OCI-LY7 (cell line): ENCODE results near the gene LINGO4. TPM values are rescaled to one million over a fixed set of nuclear protein-coding genes. Genes with fewer than 3 reads are reported as not detected.

Experiments used
- small RNA-seq: library from RNA; depleted of rRNA; stranded (forward); fragments of <200 nt; gene quantifications from one replicate; pipeline ENCODE3, GENCODE V24; 2014
- total RNA-seq, 2 experiments: library from RNA; depleted of rRNA in 1 of 2; stranded (reverse); fragments of >200 nt in 1 of 2; shearing (Covaris generic) in 1 of 2; gene quantifications; 2 replicates each; pipeline ENCODE4 v1.2.3, GENCODE V29; 2014 to 2022

Gene LINGO4
- total RNA-seq, 2 experiments from 2014 or later = not detected

Small RNA genes within 50 kb of the gene (small RNA-seq; reads per million reads assigned to genes)
- not detected for gene RF00019

Other genes starting within 250 kb of the LINGO4 start
- gene SNX27, start 193.4 kb downstream of the LINGO4 start, total RNA-seq (2014; rRNA removed; shearing (Covaris generic)) = 13.5 and 16.4 TPM in 2 replicates
- gene SNX27, start 193.4 kb downstream of the LINGO4 start, total RNA-seq (2022) = 31.6 and 32.0 TPM in 2 replicates
- not detected in 2 replicates for gene CELF3, start 88.6 kb downstream of the LINGO4 start, total RNA-seq (2014; rRNA removed; shearing (Covaris generic))
- not detected in 2 replicates for gene CELF3, start 88.6 kb downstream of the LINGO4 start, total RNA-seq (2022)
- gene RIIAD1, start 83.9 kb downstream of the LINGO4 start, total RNA-seq (2014; rRNA removed; shearing (Covaris generic)) = not detected in 2 replicates
- not detected in 2 replicates for gene RIIAD1, start 83.9 kb downstream of the LINGO4 start, total RNA-seq (2022)
- 98.6 and 101 TPM in 2 replicates for gene MRPL9, start 41.9 kb downstream of the LINGO4 start, total RNA-seq (2014; rRNA removed; shearing (Covaris generic))
- gene MRPL9, start 41.9 kb downstream of the LINGO4 start, total RNA-seq (2022) = 99.3 and 107 TPM in 2 replicates
- gene TDRKH, start 14.9 kb downstream of the LINGO4 start, total RNA-seq (2014; rRNA removed; shearing (Covaris generic)) = 7.2 and 10.2 TPM in 2 replicates
- gene TDRKH, start 14.9 kb downstream of the LINGO4 start, total RNA-seq (2022) = 21.1 and 22.8 TPM in 2 replicates
- gene RORC, start 26.4 kb upstream of the LINGO4 start, total RNA-seq (2014; rRNA removed; shearing (Covaris generic)) = not detected in 2 replicates
- not detected in 2 replicates for gene RORC, start 26.4 kb upstream of the LINGO4 start, total RNA-seq (2022)
- gene C2CD4D, start 34.4 kb upstream of the LINGO4 start, total RNA-seq (2014; rRNA removed; shearing (Covaris generic)) = not detected in 2 replicates
- not detected in 2 replicates for gene C2CD4D, start 34.4 kb upstream of the LINGO4 start, total RNA-seq (2022)
- gene THEM5, start 48.3 kb upstream of the LINGO4 start, total RNA-seq (2014; rRNA removed; shearing (Covaris generic)) = not detected in 2 replicates
- not detected in 2 replicates for gene THEM5, start 48.3 kb upstream of the LINGO4 start, total RNA-seq (2022)
- 7.2 TPM in 2 replicates for gene THEM4, start 104.1 kb upstream of the LINGO4 start, total RNA-seq (2014; rRNA removed; shearing (Covaris generic))
- gene THEM4, start 104.1 kb upstream of the LINGO4 start, total RNA-seq (2022) = 21.5 and 23.3 TPM in 2 replicates
- gene S100A10, start 188.4 kb upstream of the LINGO4 start, total RNA-seq (2014; rRNA removed; shearing (Covaris generic)) = not detected in 2 replicates
- gene S100A10, start 188.4 kb upstream of the LINGO4 start, total RNA-seq (2022) = 2.6 and 4.1 TPM in 2 replicates
- gene S100A11, start 231.6 kb upstream of the LINGO4 start, total RNA-seq (2014; rRNA removed; shearing (Covaris generic)) = not detected in 2 replicates
- 24.3 and 27.1 TPM in 2 replicates for gene S100A11, start 231.6 kb upstream of the LINGO4 start, total RNA-seq (2022)